NCI-H1436 treated with DMSO at 0.1 percent for 48 hours (cell line): ENCODE data around the gene MEIS2.

Experiments
- DNase-seq: peaks from one replicate; lab custom pipeline; 2025; lab: John Stamatoyannopoulos, UW

Gene MEIS2

DNA sequence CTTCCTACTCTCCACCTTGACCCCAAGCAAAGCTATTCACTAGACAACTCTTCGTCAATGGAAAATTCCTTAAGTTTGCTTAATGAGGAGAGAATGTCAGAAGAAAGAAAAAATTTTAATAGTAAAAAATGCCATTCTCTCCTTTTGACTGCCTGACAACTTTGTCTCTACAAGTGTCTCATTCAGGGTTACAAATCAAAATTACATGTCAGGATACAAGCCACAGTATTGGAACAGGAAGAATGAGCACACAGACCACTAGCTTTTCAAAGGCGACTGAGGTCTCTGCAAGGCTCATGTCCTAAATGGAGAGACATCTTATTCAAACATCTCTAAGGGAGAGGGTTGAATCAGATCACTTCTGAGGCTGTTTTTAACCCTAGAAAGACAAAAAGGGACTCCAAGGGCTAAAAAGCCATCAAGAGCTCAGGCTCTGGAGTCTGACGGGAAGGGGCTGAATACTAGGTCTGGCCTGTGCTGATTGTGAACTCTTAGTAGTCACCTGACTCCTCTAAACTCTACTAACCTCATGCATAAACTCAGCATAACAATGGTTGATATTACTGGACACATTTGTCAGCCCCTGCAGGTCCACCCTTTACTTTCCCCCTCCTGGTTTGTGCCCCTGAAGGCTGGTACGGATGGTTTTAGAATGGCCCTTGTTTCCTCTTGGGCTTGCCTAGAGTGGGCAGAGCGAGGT lies 12.8 kb upstream of the MEIS2 start:
- no peak for DNase-seq

- DNase-seq: no peak
These were observed 11.8 kb upstream of the MEIS2 start for GRCh38 chr15:37112171-37112570.

DNA sequence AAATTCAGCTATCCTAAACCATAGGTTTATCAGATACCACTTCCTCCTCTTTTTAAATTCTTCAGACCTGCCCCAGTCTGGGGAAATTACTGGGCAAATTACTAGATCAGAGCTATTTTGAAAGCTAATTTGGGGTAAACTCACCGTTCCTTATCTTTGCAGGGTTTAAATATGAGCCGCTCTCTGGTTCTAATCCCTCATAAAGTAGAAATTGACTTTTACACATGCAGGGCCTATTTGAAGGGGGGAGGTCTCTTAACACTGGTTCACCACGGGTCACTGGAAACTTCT lies 11.0 kb upstream of the MEIS2 start:
- no peak for DNase-seq

GRCh38 chr15:37109872-37110572 lies 9.7 kb upstream of the MEIS2 start:
- no peak for DNase-seq

DNA sequence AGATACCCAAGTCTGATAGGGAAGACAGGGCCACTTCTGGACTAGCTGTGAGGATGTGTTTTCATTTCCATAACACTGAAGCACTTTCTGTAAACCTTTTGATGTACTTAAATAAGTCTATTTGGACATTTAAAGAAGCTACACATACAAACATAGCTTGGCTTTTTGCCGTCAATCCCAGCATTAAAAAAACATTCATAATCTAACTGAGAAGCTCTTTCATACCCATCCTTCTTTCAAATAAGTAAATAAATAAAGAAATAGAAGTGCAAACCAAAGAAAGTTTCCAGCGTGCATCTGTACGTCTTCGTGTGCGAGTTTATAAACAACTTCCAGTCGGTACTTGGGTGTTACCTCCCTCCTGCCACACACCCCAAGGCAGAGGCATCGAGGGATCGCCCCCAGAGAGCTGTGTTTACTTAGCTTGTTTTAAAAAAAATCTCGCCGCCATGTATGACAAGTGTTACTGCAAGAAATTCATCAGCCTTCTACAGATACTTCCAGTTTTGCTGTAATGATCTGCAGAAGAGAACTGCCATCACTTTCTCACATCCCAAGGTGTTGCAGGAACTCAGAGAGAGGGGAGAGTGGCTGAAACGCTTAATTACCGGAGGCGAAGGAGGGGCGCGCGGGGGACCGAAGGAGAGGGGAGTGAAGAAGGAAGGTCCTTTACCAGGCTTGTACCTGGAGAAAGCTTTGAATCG lies 9.0 kb upstream of the MEIS2 start:
- no peak for DNase-seq

GRCh38 chr15:37108381-37109167 lies 8.2 kb upstream of the MEIS2 start:
- no peak for DNase-seq

- no peak for DNase-seq
These were observed 7.5 kb upstream of the MEIS2 start for GRCh38 chr15:37107744-37108380.

DNA sequence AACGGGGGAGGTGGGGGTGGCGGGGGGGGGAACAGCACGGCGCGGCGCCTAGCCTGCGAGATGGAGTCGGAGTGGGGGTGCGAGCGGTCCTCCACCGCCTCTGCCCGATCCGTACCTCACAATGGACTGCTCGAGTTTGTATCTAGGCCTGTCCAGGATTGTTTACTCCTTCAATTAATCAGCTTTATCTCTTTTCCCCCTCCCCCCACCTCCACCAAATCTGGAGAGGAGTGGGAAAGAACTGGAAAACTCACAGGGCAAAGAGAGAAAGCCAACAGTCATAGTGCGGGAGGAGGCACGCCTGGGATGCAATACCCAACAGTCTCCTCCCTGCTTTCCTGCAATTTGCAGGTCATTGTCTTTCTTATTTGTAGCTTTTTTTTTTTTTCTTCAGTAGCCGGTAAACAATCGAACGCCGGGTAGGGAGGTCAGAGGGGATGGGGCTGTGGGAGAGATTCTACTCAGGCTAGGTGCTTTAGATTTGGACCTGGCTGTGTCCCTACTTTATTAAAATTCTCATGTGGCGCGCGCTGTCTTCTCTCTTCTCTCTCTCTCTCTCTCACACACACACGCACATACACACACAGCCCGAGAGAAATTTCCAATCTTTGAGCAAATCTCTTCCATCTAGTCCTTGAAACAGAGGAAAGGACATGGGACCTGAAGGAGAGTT lies 6.9 kb upstream of the MEIS2 start:
- DNase-seq: no peak

GRCh38 chr15:37106490-37107001 lies 6.2 kb upstream of the MEIS2 start:
- DNase-seq: no peak

DNA sequence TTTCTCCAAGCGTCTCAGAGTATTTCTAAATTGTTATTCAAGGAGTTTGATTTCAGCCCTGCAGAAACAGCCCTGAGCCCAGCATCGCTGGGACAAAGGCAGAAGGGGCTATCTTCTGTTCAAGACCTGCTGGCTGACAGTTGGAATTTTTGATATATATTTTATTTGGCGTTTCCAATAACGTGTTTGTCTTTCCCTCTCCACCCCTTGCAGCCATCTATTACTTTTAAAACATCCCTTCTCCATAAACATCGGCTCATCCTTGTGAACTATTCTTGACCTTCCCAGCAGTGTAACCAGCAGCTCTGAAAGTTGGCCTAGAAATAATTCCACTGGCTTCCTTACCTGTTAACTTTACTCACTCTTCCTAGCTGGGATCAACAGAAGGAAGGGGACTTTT lies 5.5 kb upstream of the MEIS2 start:
- DNase-seq: no peak

DNA sequence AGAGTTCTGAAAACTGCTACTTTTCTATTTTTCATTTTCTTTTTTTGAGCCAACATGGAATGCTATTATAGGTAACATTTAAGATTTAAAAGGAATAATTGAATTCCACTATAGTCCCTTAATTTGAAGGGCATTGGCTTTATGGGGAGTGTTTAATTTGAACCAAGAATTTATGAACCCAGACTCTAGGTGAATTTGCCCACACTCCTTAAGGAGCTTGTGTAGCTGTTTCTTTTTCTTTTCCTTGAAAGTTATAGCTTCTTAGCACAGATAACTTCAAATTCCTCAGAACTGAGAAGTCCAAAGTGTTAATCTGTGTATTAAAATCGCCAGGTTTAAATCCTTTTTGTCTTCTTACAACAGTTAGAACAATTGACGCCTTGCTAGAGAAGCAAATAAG lies 4.7 kb upstream of the MEIS2 start:
- no peak for DNase-seq

- DNase-seq: no peak
These were observed 4.2 kb upstream of the MEIS2 start for GRCh38 chr15:37104424-37104981.

DNA sequence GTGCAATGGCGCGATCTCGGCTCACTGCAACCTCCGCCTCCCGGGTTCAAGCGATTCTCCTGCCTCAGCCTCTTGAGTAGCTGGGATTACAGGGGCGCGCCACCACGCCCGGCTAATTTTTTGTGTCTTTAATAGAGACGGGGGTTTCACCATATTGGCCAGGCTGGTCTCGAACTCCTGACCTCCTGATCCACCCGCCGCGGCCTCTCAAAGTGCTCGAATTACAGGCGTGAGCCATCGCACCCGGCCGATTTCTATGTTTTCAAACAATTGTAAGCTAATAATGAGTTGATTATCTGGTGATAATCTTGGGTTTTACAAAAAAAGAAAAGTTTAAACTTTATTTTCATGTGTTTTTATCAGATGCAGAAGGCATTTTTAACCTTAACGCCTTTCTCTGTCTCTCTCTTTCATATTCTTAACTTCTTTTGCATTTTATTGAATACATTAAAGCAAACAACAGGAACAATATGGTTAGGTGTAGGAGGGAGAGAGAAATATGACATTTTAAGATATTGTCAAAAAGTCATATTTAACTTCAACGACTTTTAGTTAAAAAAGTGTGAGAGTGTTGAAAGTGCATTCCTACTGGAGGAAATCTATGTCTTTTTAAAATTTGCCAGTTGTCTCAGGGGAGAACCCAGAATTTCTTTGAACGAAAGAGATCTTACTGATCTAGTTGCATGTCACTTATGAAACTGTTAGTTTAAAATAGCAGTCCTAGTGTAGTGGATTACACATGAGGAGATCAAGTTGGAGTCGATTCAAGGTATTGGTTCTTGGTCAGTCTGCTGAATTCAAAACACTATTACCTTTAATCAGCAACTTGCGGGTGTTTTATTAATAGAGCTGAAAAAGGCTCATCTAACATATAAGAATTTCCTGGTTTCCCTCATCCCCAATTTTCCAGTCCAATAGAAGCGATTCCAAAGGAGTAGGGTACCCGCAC lies 3.4 kb upstream of the MEIS2 start:
- no peak for DNase-seq

DNA sequence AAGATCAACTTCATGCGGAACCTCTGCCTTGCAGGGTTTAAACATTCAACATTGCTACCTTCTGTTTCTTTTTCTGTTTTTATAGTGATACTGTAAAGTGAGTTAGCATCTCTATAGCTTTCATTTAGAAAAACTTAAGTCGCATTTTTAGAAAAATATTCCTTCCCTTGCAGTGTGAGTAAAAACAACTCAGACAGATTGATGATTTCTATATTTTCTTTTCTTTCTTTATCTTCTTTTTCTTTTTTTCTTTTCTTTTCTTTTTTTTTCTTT lies 2.8 kb upstream of the MEIS2 start:
- no peak for DNase-seq

- no peak for DNase-seq
These were observed 2.2 kb upstream of the MEIS2 start for GRCh38 chr15:37102305-37103162.

DNA sequence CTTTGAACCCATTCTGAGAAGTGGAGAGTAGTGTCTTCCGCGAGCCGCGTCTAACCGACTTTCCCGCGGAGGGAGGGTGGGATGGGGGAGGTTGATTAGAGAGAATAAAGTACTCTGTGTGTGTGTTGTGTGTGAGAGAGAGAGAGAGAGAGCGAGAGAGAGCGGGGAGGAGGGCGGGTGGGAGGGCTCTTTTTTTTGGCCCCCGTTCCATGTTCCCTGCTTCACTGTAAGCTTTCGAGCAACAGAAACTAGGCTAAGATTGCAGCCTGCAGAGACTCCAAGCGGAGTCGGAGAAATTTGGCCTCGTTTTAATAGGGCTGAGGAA lies 1.6 kb upstream of the MEIS2 start:
- no peak for DNase-seq

GRCh38 chr15:37100966-37101215 lies 542 bp upstream of the MEIS2 start:
- DNase-seq: no peak

DNA sequence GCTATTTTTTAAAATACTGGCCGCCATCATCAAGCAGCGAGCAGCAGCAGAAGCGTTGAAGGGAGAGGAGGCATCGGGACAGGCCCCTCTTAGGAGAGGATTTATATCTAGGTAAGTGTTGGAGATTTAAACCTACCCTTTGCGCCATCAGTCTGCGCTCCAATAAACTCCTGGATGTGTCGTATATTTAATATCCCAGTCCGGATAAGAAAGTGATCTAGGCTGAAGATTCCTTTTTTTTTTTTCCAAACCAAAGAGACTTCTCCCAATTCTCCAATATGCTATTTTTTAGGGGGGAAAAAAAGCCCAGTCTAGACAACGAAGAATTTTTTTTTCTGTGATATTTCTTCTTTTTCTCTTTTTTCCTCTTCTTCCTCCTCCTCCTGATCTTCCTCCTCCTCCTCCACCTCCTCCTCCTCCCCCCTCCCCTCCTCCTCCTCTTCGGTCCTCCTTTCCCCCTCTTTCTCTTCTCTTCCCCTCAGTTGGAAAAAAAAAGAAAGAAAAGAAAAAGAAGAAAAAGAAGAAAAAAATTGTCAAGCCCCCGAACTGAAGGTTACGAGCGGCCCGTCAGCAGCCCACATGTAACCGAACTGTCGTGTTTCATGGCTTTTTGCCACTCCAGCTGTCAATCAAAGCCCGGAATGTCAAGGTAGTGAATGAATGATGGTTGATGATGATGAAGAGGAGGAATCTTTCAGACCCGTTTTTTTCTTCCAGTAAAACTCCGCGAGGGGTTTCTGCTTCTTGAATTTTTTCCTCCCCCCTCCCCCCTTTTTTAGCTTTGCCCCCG lies 835 bp downstream of the MEIS2 start:
- no peak for DNase-seq
